ENCODE results near the gene SERPINA10. TPM values are rescaled to one million over a fixed set of nuclear protein-coding genes. Genes with fewer than 3 reads are reported as not detected.
A peak's percentile ranks its signal among the peaks of the same experiment; 100 is the strongest.

Gene SERPINA10
- total RNA-seq, 1 donor from 2014 or later = not detected

- no peaks in the 10 kb centered on the region for H3K36me3 ChIP-seq (ENCODE audit: control insufficient read depth, insufficient read depth, low read length)
- no peaks in the 10 kb centered on the region for H3K27me3 ChIP-seq (ENCODE audit: control insufficient read depth, insufficient read depth, low read length)
- TF ChIP-seq CTCF (IDR thresholded peaks at IDR 0.05; ENCODE audit: insufficient read depth, low read length, severe bottlenecking) = no peak
- peak; percentile 91 for DNase-seq (ENCODE audit: low read depth)
- no peak overlapping the region for H3K4me3 ChIP-seq (ENCODE audit: low read depth, low read length)
- FAIRE-seq = no peak
Observed at GRCh38 chr14:94312481-94313246, 19.6 kb upstream of the SERPINA10 start.

- no peaks in the 10 kb centered on the region for H3K36me3 ChIP-seq (ENCODE audit: control insufficient read depth, insufficient read depth, low read length)
- no peak overlapping the region for H3K4me3 ChIP-seq (ENCODE audit: low read depth, low read length)
- FAIRE-seq (no peak), DNase-seq (ENCODE audit: low read depth) (no peak)
- no peaks in the 10 kb centered on the region for H3K27me3 ChIP-seq (ENCODE audit: control insufficient read depth, insufficient read depth, low read length)
- TF ChIP-seq CTCF (IDR thresholded peaks at IDR 0.05; ENCODE audit: insufficient read depth, low read length, severe bottlenecking) = no peak
Observed at GRCh38 chr14:94310248-94310647, 17.2 kb upstream of the SERPINA10 start.

GRCh38 chr14:94309721-94310120 is 16.7 kb upstream of the SERPINA10 start:
- Histone ChIP-seq H3K4me3 (ENCODE audit: low read depth, low read length) (no peak overlapping the region), H3K36me3 (ENCODE audit: control insufficient read depth, insufficient read depth, low read length) (no peaks in the 10 kb centered on the region), H3K27me3 (ENCODE audit: control insufficient read depth, insufficient read depth, low read length) (no peaks in the 10 kb centered on the region)
- no peak for FAIRE-seq
- no peak for TF ChIP-seq CTCF (IDR thresholded peaks at IDR 0.05; ENCODE audit: insufficient read depth, low read length, severe bottlenecking)
- DNase-seq (ENCODE audit: low read depth) = no peak

GRCh38 chr14:94307410-94307992 is 14.4 kb upstream of the SERPINA10 start:
- peak; percentile 4 for TF ChIP-seq CTCF (IDR thresholded peaks at IDR 0.05; ENCODE audit: insufficient read depth, low read length, severe bottlenecking)
- no peaks in the 10 kb centered on the region for H3K27me3 ChIP-seq (ENCODE audit: control insufficient read depth, insufficient read depth, low read length)
- DNase-seq (ENCODE audit: low read depth) (peak; percentile 7), FAIRE-seq (no peak)
- no peaks in the 10 kb centered on the region for H3K36me3 ChIP-seq (ENCODE audit: control insufficient read depth, insufficient read depth, low read length)
- H3K4me3 ChIP-seq (ENCODE audit: low read depth, low read length) = no peak overlapping the region

- TF ChIP-seq CTCF (IDR thresholded peaks at IDR 0.05; ENCODE audit: insufficient read depth, low read length, severe bottlenecking) = no peak
- Histone ChIP-seq H3K27me3 (ENCODE audit: control insufficient read depth, insufficient read depth, low read length) (no peaks in the 10 kb centered on the region), H3K36me3 (ENCODE audit: control insufficient read depth, insufficient read depth, low read length) (no peaks in the 10 kb centered on the region), H3K4me3 (ENCODE audit: low read depth, low read length) (no peak overlapping the region)
- FAIRE-seq (no peak), DNase-seq (ENCODE audit: low read depth) (no peak)
Observed at GRCh38 chr14:94306047-94306978, 13.2 kb upstream of the SERPINA10 start.

All from bronchial epithelial cell (primary cell).